COLO668 (cell line): ENCODE results near the gene GPATCH2.

Experiments used
- DNase-seq: peaks from one replicate; lab custom pipeline; 2025; ENCODE audit not compliant: unreplicated experiment; lab: John Stamatoyannopoulos, UW

Gene GPATCH2

GRCh38 chr1:217630711-217631591 is at the start of gene GPATCH2, which contains the start of gene SPATA17:
Gene GPATCH2, minus strand, starts transcription at chr1:217631090. Its CDS starts 119 bp downstream, at chr1:217630971.
Gene SPATA17, plus strand, starts transcription at chr1:217631344. Its CDS starts 35 bp downstream, at chr1:217631379.
- DNase-seq: peak; percentile 87

DNA sequence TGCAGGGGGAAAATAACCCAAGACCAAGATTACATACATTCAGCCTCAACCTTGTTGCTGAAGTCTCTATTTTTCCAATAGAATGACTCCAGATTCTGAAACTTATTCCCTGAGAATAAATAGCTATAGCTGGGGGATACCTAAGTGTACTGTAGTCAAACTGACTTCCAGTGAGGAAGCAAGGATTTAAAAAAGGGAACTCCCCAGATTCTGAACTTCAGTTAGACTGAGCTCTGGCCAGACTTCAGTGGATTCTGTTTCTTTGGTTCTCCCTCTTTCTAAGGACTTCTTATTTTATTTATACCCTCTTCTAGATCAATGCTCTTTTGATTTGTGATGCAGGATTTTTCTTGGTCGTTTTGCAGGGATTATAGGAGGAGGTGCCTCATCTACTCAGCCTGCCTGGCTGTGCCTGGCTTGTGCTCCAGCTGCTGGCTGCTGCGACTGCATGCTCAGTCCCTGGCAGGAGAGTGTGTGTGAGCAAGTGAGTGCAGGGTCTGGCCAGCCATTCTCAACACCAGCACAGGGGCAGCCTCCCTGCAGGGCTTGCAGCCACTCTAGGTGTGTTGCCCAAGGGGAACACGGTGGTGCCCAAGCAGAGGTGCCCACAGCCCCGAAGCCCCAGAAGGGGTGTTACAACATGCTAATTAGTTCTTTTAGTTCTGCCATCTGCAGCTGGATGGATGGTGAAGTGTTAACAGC is 43.3 kb upstream of the GPATCH2 start:
- no peak for DNase-seq

- DNase-seq: no peak
Observed at GRCh38 chr1:217673387-217673786, 42.5 kb upstream of the GPATCH2 start.

GRCh38 chr1:217668351-217668940 is 37.6 kb upstream of the GPATCH2 start:
- no peak for DNase-seq

DNA sequence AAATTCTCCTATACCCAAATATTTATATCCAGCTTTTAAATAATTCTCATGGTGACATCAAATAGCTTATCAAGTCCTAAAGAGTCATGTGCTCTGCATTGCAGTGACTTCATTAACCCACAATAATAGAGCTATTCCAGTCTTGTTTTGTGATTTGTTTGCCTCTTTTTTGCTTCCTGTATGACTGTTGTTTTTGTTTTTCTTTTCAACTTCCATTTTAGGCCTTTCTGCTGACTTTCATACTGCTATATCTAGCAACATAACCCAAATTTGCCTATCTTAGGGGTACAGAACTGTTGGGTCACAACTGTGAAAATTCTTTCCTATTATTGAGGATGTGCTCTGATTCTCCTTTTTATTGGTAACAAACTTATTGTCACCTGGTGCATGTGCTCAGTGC is 30.5 kb upstream of the GPATCH2 start:
- no peak for DNase-seq

DNA sequence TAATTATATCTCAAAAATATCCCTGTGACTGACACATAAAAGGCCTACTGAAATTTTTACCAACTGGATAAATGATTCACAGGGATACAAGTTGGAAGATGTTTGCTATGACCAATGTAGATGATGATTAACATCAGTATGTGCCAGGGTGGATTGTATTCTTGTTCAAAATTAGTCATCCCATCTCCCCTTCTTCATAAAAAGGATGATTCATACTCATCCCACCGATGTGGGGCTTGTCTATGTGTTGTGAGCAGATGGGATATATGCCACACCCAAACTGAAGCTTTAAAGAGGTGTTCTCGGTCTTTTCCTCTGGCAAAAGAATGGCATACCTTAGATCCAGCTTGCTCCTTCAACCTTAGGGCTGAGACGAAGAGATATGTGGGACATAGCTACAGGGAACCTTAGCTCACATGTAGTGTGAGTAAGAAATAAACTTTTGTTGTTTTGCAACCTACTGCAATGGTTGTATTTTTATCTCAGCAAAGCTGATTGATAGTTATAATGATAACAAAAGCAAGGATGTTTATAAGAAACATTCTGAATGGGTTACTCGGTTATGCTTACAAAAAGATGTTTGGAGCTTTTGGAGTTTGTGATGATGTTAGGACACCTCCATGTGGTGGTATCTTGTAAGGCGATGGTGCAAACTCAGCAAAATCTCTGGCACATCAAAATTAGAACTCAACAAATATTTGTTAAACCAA is 29.6 kb upstream of the GPATCH2 start:
- no peak for DNase-seq

DNA sequence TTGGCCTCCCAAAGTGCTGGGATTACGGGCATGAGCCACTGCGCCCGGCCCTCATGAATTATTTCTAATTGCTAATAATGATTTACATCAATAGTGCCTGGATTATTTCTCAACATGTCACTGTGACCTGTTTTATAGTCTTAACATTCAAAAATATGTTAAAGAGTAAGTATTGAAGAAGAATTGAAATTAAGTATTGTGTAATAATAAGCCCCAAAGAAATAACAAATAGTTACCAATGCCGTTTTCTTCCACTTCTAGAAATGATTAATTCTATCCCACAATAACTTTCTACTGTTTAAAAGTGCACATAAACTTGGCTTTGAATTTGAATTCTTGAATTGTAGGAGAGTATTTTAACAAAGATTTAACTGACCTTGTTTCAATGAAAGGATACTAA is 19.8 kb upstream of the GPATCH2 start:
- DNase-seq: no peak

GRCh38 chr1:217647791-217648190 is 16.9 kb upstream of the GPATCH2 start:
- no peak for DNase-seq

DNA sequence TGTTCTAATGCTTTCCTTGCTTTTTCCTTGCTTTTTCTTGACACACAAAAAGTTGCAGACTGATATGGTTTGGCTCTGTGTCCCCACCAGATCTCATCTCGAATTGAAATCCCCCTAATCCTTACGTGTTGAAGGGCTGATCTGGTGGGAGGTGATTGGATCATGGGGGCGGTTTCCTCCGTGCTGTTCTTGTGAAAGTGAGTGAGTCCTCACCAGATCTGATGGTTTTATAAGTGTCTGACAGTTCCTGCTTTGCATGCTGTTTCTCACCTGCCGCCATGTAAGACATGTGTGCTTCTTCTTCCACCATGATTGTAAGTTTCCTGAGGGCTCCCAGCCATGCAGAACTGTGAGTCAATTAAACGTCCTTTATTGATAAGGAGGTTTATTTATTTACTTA is 11.6 kb upstream of the GPATCH2 start:
- no peak for DNase-seq

GRCh38 chr1:217627431-217627830 is 3.5 kb downstream of the GPATCH2 start:
- no peak for DNase-seq

- no peak for DNase-seq
Observed at GRCh38 chr1:217626321-217626720, 4.6 kb downstream of the GPATCH2 start.

DNA sequence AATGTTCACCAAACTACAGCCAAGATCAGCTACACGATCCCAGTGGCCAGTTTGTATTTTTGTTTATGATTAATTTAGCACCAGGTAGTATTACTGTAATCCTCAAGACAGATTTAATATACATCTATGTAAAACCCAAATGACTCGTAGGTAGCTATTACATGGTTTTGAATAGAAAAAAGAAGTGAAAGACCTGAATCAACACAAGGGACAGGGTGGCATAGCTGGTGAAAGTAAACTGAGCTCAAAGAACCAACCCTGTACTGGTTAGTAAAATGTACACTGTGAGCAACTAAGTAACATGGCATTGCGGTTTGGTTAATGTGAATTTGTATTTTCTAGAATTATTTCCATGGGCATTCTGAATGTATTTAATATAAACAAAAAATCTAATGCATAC is 8.8 kb downstream of the GPATCH2 start:
- DNase-seq: no peak

DNA sequence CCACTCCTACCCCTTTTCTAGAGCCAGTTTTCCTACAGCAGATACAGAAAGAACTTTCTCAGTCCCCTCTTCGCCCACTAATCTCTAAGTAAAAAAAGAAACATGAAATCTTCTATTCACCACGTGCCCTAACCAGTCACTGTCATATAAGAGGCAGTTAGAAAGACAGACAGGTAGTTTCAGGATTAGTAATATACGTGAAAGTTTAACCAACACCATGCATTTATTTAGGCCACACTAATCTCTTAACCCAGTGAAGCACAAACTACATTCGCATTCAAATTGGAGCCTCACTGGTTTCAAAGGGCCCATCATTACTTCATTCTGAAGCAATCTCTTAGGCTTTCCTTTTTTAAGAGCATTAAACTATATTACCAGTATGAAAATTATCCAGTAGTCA is 10.1 kb downstream of the GPATCH2 start:
- no peak for DNase-seq

GRCh38 chr1:217617126-217617525 is 13.8 kb downstream of the GPATCH2 start:
- DNase-seq: no peak

DNA sequence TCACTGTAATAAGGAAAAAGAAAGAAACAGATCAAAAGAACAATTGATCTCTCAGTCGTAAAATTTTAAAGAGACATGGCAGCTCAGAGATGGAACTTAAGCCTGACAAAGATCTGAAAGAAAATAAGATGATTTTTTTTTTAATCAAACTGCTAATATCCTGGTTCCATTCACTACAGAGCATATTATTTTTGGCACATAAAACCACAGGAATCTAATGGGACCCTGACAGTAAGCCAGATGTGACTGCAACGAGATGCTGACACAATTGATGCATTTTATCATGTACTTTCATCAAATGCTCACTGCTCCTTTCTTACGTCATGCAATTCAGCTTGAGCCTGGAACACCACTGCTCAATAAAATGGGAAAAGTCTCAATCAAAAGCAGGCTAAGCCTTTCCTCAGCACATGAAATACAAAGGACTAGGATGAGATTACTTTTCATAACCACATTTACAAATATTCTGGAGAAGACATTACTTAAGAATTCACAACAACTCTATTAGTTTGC is 16.6 kb downstream of the GPATCH2 start:
- no peak for DNase-seq

- DNase-seq: no peak
Observed at GRCh38 chr1:217605390-217605789, 25.5 kb downstream of the GPATCH2 start.

DNA sequence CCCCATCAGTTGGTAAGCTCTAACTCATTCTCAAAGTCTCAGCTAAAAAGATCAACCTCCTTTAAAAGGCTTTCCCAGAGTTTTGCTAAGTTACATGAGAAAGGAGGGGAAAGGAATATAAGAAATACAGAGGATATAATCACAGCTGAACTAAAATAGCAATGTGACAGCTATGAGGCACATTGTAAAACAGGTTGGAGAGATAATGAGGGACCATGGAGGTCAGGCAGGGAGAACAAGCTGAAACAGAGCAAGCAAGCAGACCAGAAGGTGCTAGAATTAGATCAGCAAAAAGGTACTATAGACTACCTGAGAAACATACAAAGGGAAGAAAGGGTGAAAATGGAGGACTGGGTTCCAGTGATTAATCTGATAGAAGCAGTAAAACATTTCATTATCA is 28.5 kb downstream of the GPATCH2 start:
- no peak for DNase-seq

- DNase-seq: no peak
Observed at GRCh38 chr1:217599154-217599553, 31.7 kb downstream of the GPATCH2 start.

DNA sequence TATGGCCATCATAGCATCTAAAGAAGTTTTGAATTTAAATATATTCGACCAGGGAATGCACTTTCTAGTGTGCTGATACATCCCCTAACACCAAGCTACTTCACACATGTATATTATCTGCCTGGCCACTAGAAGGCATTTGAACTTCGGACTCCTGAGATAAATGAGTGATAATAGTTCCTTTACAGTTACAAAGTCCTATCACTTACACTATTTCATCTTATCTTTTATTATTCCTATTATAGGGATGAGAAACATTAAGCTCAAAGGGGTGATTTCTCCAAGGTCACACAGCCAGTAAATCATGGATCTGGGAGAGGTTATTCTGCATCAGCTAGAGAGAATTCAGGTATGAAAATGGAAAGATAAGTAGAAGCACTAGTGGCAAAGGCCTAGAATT is 40.3 kb downstream of the GPATCH2 start:
- DNase-seq: no peak

- DNase-seq: no peak
Observed at GRCh38 chr1:217586586-217586985, 44.3 kb downstream of the GPATCH2 start.

DNA sequence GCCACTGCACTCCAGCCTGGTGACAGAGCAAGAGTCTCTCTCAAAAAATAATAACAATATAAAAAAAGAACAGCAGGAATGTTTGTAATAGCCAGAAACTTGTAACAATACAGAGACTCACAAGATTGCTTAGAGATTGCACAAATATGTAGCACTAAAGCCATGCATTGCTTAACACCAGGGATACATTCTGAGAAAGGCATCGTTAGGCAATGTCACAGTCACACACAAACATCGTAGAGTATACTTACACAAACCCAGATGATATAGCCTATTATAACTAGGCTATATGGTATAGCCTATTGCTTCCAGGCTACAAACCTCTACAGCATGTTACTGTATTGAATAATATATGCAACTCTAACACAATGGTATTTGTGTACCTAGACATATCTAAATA is 45.3 kb downstream of the GPATCH2 start:
- DNase-seq: no peak
